CD4-positive, alpha-beta T cell treated with Interleukin-6 at 100 ng/mL for 8 hours (primary cell): ENCODE results near the gene SYT6.

Experiments
- DNase-seq: peaks from one replicate; pipeline ENCODE4 v3.0.0-alpha.2; 2020; ENCODE audit warnings: mixed read lengths, low spot score

Gene SYT6

DNA sequence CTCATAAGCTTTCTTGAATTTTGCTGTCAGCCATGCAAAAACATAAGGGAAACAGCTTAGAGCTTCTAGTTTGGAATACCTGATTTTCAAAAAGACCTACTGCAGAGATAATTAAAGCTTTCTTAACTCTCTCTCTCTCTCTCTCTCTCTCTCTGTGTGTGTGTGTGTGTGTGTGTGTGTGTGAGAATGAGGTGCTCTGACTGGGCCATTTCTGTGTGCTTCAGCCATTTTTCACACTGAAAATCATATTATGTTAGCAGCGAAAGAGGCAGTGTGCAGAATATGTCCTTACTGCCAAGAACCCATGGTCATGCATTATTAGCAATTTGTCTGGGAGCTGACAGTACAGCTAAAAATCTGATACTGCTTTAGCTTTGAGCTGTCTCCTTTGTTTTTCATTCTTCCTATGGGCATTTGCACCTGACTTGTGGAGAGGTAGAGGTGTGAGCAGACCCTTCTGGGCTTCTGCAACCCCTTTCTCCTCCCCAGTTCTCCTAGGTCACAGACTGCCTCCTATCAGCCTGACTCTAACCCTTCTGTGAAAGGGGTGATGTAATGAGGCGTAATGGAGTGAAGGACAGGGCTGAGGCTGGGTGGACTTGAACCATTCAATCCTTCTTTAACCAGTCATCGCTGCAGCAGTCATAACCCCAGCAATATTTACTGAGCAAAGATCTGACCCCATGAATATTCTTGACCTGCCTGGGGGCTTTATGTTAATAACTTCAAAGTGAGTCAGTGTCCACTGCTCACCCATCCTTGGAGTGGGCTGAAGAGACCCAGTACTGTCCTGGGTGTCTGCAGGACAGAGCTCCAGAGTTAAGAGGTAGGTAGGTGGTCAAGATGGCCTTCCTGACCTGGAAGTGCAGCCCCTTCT, 61.2 kb downstream of the SYT6 start:
- DNase-seq = no peak

DNA sequence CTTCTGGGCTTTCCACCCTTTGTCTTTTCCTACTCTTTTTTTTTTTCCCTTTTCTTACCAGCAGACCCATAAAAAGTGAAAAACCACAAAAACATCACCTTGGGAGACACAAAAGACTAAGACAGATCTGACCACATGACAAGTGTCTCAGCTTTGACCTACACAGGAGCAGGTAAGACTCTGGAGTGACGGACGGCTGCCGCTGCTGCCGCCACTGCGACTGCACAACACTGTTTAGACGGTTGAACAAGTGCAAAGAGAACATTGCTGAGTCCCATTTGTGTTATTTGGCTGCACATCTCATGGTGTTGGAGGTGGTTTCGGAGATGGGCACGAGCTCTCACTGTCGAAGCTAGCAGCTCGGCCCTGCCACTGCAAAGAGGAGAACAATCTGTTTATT, 62.0 kb downstream of the SYT6 start:
- DNase-seq = no peak

- DNase-seq = no peak
These were observed 62.7 kb downstream of the SYT6 start for GRCh38 chr1:114090738-114091505.

- DNase-seq = no peak
These were observed 64.0 kb downstream of the SYT6 start for GRCh38 chr1:114089502-114090138.

DNA sequence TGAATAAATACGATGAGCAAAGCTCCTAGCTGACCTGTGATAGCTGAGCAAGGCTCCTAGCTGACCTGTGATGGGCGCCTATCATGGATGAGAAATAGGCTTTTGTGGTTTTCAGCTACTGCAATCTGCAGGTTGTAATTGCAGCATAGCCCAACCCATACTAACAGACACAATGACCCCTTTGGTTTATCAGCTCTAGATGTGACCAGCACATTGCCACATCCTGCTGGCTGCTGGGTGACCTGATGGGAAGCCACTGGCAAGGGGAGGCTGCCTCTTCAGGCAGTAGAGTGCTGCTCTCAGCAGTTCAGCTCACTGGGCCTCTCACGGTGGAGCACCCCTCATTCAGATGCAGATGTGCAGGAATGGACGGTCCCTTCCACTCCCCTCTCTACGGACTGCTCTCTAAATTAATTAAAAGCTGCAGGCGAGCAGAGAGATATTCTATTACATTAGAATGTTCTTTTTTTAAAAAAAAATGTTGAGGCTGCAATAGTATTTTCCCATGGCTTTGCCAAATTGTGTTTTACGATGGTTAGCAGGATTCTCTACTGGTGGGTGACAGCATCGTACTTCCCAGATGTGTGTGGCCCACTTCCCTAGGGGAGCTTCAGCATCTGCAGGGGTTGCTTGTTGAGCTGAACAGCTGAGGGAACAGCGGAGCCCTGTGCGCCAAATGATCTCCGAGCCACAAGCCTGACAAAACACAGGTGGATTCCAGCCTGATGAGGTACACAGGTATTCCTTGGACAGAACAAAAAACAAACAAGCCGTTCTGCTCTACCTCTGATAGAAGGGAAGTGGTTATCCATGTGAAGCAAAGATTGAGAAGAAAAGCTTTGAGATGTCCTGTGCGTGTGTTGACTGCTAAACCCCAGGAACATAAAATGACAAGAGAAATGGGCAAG, 65.0 kb downstream of the SYT6 start:
- no peak for DNase-seq

- DNase-seq = no peak
These were observed 66.2 kb downstream of the SYT6 start for GRCh38 chr1:114087495-114087894.

DNA sequence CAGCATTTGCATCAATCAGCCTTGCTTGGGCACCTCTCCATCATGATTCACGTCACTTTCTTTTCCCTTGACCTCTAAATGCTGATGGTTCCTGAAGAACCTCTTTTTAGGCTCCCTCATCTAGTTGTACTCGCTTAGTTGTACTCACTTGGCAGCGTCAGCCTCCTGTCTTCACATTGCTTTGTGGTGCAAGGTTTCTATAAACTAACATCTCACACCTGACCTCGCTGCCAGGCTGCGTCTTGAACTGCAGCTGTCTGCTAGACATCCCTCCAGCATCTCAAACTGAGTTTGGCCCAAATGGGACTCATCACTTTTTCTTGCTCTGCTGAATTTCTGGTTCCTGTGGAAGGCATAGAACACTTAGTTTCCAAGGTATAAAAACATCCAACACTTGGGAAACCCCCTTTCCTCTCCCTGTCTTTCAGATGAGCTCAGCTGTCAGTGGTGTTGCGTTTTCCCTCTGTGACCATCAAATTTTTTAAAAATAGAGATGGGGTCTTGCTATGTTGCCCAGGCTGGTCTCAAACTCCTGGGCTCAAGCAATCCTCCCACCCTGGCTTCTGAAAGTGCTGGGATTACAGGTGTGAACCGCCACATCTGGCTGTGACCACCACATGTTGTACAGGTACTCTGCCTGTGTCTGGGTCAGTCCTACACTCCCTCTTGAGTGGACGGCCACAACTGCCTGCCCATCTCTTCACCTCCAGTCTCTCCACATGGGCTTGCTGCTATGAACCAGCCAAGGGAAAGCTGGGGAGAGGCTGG, 66.9 kb downstream of the SYT6 start:
- no peak for DNase-seq

- no peak for DNase-seq
These were observed 70.6 kb downstream of the SYT6 start for GRCh38 chr1:114082867-114083585.

DNA sequence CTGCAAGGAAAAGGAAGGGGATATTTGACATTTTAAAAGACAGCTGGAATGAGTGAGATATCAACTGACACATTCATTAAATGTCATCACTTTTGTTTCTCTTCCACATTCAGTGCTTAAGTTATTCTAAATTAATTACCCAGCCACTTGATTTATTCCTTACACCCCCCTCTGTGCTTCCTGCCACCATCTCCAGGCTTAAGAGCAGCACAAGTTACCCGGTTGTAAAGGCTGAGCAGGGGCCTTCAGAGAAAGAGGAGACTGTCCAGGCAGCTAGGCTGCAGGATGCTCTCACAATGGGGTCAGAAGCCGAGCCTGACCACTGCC, 71.4 kb downstream of the SYT6 start:
- no peak for DNase-seq

DNA sequence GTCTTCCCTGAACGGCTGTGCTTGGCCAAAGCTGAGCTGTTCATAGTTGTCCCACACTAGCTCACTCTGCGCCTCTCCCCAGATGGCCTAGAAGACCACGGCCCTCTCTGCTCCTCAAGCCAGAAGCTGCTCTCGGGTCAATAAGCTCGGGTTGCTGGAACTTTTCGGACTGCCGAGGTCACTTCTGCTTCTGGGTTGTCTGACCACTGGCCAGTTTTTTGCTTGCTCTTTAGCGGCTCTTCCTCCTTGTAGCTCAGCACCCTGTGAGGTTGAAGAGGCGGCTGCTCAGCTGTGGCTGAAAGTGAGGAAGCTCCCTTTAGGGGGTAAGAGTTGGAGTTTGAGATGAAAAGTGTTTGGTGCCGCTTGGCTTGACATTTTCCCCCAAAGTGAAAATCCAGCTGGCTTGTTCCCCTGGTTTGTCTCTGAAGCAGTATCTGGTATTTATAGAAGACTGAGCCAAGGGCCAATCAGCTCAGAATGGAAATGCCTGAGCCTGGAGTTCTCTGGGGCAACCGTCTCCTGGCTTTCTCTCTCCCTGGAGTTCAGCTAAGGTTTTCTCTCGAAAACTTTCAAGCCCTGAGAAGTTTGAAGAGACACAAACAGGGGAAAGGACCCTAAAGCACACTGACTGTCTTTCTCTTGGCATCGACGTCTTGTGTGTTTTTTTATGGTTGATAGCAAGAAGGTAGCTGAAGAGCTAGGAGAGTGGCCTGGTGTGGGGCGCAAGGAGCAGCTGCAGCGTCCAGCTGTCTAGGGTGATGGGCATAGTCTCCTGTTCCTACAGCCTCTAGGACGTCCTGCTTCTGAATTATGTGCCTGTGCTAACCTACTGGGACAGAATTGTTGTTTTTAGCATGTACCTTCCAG, 72.0 kb downstream of the SYT6 start:
- DNase-seq = no peak

DNA sequence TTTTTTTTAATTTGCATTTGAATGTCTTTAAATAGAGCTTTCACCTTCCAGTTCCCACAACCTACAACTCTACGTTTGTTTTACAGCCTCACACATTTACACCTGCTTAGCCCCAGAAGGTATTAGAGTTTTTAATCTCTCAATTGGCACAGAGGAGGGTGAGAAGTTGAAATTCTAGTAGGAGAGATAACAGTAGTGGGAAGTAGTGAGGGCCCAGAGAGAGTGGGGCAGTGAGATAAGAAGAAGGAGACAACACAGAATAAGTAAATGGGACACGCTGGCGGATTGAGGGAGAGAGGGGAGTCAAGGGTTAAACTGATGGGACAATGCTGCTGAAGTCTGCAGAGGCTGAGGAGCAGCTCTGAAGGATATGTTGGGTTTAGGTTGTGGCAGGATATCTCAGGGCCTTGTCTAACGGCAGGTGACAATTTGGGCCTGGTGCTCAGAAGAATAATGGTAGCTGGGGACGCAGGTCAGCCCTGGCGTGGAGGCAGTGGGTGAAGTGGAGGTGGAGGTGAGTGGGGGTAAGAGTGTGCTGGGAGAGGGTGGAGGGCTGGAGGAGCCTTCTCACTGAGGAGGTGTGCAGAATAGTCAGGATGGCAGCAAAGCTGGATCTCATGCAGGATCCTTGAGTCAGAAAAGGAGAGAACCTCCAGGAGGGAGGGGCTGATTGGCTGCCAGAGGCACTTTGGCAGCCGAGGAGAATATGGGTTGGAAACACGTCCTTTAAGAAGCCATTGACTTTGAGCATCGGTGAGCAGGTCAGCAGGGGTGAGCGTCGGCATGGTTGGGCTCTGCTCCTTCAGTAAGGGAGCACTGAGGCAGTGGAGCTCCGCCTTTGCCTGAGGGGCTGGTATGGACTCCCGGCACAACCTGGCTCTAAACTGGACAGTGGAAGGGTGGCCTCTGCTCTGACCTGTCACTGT, 72.9 kb downstream of the SYT6 start:
- no peak for DNase-seq

DNA sequence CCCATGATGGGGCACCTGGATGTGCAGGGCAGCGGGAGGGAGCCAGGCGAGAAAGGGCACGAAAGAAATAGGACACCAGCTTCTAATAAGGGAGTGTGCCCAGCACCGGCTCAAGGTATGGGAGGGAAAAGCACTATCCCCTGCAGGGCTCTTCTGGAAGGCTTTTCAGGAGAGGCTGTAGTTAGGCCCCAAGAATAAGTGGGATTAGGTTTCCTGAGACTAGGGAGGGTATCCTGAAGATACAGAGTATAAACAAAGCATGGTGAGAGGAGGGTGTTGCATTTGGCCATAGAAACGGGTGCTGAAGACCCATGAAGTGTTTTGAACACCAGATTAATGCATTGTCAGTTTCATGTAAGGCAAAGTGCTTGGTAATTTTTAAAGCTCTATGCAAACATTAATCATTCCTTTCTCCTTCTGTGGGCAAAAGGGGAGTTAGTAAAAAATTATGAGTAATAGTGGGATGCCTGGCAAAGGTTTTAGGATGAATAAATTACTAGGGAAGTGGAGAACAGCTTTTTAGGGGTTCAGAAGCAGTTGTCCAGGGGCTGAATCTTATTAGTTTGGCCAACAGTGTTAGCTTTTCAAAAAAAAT, 74.0 kb downstream of the SYT6 start:
- DNase-seq = no peak

GRCh38 chr1:114078116-114078515, 75.6 kb downstream of the SYT6 start:
- DNase-seq = no peak

- no peak for DNase-seq
These were observed 76.5 kb downstream of the SYT6 start for GRCh38 chr1:114077188-114077587.

GRCh38 chr1:114076308-114076707, 77.4 kb downstream of the SYT6 start:
- DNase-seq = no peak

- DNase-seq = no peak
These were observed 78.0 kb downstream of the SYT6 start for GRCh38 chr1:114075546-114076242.

DNA sequence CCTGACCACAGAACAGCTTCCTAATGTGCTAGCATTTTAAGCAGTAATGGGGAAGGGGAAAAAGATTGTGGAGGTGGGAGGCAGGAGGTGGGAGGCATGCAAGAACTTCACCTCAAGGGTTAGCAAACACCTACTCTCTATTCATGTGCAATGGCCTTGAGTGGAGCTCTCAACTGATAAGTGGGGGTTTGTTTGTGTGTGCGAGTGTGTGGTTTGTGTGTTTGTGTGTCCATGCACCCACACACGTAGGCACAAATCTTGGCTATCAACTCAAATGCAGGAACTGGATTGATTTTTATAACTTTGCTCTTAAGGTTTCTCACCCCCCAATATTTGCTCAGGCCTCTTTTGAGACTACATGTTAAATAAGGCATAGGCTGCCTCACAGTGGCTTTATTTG, 78.6 kb downstream of the SYT6 start:
- DNase-seq = no peak
